Measurements from ENCODE around the gene PTGIS.

The PTGIS gene

GRCh38 chr20:49573900-49574416 lies 6.0 kb upstream of the PTGIS start:
- no peak overlapping the region for H3K4me3 ChIP-seq (ENCODE audit: low read depth, low read length)
- DNase-seq (ENCODE audit: low read depth): no peak
- TF ChIP-seq CTCF (IDR thresholded peaks at IDR 0.05; ENCODE audit: control insufficient read depth, extremely low read depth, insufficient read depth): no peak

- H3K4me3 ChIP-seq (ENCODE audit: low read depth, low read length): no peak overlapping the region
- DNase-seq (ENCODE audit: low read depth): no peak
- TF ChIP-seq CTCF (IDR thresholded peaks at IDR 0.05; ENCODE audit: control insufficient read depth, extremely low read depth, insufficient read depth): no peak
Measured at GRCh38 chr20:49572857-49573256, 4.9 kb upstream of the PTGIS start.

- DNase-seq (ENCODE audit: low read depth): no peak
- no peak for TF ChIP-seq CTCF (IDR thresholded peaks at IDR 0.05; ENCODE audit: control insufficient read depth, extremely low read depth, insufficient read depth)
- no peak overlapping the region for H3K4me3 ChIP-seq (ENCODE audit: low read depth, low read length)
Measured at GRCh38 chr20:49571553-49571835, 3.6 kb upstream of the PTGIS start.

- DNase-seq (ENCODE audit: low read depth): no peak
- no peak overlapping the region for H3K4me3 ChIP-seq (ENCODE audit: low read depth, low read length)
- TF ChIP-seq CTCF (IDR thresholded peaks at IDR 0.05; ENCODE audit: control insufficient read depth, extremely low read depth, insufficient read depth): no peak
Measured at GRCh38 chr20:49570828-49571552, 3.1 kb upstream of the PTGIS start.

GRCh38 chr20:49570161-49570827 lies 2.4 kb upstream of the PTGIS start:
- no peak overlapping the region for H3K4me3 ChIP-seq (ENCODE audit: low read depth, low read length)
- no peak for DNase-seq (ENCODE audit: low read depth)
- no peak for TF ChIP-seq CTCF (IDR thresholded peaks at IDR 0.05; ENCODE audit: control insufficient read depth, extremely low read depth, insufficient read depth)

- no peak for TF ChIP-seq CTCF (IDR thresholded peaks at IDR 0.05; ENCODE audit: control insufficient read depth, extremely low read depth, insufficient read depth)
- no peak overlapping the region for H3K4me3 ChIP-seq (ENCODE audit: low read depth, low read length)
- no peak for DNase-seq (ENCODE audit: low read depth)
Measured at GRCh38 chr20:49569411-49570115, 1.6 kb upstream of the PTGIS start.
